NT2/D1 (cell line): Measurements from ENCODE around the gene SPATA13.

Source experiments
- YY1 ChIP-seq: IDR thresholded peaks from 2 replicates; pipeline ENCODE4 v1.6.1; 2011; ENCODE audit not compliant: insufficient read length, insufficient read depth
- ZNF274 ChIP-seq: IDR thresholded peaks from 2 replicates; pipeline ENCODE4 v1.6.1; 2011; ENCODE audit warnings: mild to moderate bottlenecking, low read depth, low read length

- TF ChIP-seq ZNF274, result no peak
- no peak for TF ChIP-seq YY1
Measured at GRCh38 chr13:24194447-24194846, 33.9 kb downstream of the SPATA13 start.
